ENCODE measurements around the gene EIF4E1B.

GRCh38 chr5:176596069-176596644 lies 34.3 kb upstream of the EIF4E1B start:
- TF ChIP-seq CTCF (IDR thresholded peaks at IDR 0.05) (no peak), POLR2A (IDR thresholded peaks at IDR 0.05) (no peak)
